Peyer's patch (tissue), 4 donors: Measurements from ENCODE around the gene WDR7.

Experiments
- POLR2A ChIP-seq, 2 donors: fragments of 450-650 bp; IDR thresholded peaks; one replicate each; pipeline ENCODE4 v1.5.1; 2017; ENCODE audit warnings: antibody characterized with exemption in 2 of 2, mild to moderate bottlenecking in 2 of 2, moderate library complexity in 2 of 2
- TF ChIP-seq, protein P1 (sequence below), 6 experiments: fragments of 450-650 bp in 4 of 6; fragments of 200-600 bp in 2 of 6; sonication (generic) in 1 of 6; IDR thresholded peaks; one replicate each; pipeline ENCODE4 v1.5.1; 2017 to 2019; ENCODE audit warnings: antibody characterized with exemption in 6 of 6, mild to moderate bottlenecking in 3 of 6, moderate library complexity in 1 of 6

DNA sequence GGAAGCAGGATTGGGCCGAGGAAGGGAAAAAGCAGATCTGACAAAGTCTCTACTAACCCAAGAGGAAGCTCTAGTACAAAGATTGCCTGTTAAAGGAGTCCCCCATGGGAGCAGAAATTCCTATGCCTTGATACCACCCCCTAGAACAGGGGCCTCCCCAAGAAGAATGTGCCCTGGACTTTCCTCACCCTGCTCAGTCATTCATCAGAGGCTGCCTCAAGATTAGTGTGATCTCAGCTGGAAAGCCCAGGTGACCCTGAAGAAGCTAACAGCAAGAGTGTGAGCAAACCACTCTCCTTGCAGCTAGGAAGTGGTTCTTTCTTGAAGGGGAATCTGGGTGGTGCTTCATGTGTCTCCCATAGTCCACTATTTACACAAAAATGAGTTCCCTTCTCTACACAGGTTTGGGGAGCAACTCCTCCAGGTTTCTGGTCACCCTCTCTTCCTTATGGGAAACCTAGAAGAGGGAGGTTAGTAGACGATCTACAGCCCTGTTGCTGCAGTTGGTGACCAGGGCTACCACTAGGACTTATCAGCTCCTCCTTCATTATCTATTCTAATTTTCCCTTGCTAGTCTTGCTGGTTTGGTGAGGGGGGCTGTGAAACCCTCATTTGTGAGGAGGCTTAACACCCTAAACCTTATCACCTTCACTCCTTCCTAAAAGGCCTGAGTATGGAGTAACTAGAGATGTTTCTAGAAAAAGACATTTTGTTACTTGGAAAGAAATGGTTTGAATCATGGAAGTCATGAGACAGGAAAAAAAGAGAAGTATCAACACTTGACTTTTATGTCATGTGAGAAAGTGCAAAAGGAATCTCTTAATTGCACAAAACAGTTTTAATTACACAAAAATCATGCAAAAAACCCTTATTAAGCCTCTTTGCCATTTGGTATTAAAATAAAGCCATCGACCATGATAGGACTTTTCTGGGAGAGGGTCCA, 2.9 kb upstream of the WDR7 start:
- TF ChIP-seq, protein P1, sequence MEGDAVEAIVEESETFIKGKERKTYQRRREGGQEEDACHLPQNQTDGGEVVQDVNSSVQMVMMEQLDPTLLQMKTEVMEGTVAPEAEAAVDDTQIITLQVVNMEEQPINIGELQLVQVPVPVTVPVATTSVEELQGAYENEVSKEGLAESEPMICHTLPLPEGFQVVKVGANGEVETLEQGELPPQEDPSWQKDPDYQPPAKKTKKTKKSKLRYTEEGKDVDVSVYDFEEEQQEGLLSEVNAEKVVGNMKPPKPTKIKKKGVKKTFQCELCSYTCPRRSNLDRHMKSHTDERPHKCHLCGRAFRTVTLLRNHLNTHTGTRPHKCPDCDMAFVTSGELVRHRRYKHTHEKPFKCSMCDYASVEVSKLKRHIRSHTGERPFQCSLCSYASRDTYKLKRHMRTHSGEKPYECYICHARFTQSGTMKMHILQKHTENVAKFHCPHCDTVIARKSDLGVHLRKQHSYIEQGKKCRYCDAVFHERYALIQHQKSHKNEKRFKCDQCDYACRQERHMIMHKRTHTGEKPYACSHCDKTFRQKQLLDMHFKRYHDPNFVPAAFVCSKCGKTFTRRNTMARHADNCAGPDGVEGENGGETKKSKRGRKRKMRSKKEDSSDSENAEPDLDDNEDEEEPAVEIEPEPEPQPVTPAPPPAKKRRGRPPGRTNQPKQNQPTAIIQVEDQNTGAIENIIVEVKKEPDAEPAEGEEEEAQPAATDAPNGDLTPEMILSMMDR (IDR thresholded peaks at IDR 0.05): no peak
- no peak for TF ChIP-seq POLR2A (IDR thresholded peaks at IDR 0.05)
